Cardiac fibroblast (primary cell): ENCODE data around the gene C2orf81.
A peak's percentile ranks its signal among the peaks of the same experiment; 100 is the strongest.

Experiments used
- DNase-seq, 2 donors: peaks; one replicate each; pipeline versions ENCODE4 v3.0.0 to v3.0.0-alpha.2; 2010; ENCODE audit warnings: low read depth in 2 of 2
- H3K4me3 ChIP-seq, 2 donors: replicated peaks in 1 of 2; 1 replicate in 1 of 2; 2 replicates in 1 of 2; pipeline ENCODE4 v1.5.1; 2011; ENCODE audit warnings: low read depth in 2 of 2, low read length in 2 of 2, mild to moderate bottlenecking in 2 of 2, moderate library complexity in 1 of 2
- TF ChIP-seq, protein P1 (sequence below): IDR thresholded peaks from one replicate; pipeline ENCODE4 v1.5.1; 2011; ENCODE audit warnings: low read depth, mild to moderate bottlenecking, low read length, inconsistent platforms

Gene C2orf81

DNA sequence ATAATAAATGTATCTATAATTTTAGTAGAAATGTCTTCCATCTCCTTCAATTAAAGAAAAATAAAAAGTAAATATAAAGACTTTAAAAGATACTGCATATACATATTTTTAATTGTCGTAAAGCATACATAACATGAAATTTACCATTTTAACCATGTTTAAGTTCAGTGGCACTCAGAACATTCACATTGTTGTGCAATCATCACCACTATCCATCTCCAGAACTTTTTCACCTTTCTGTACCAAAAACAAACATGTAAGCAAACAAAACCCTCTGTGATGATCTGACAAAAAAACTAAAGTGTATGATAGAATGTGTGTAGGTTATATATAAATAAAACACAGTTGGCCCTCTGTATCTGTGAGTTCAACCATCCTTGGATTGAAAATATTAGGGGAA lies 27.9 kb downstream of the C2orf81 start:
- H3K4me3 ChIP-seq: no peak overlapping the region
- DNase-seq: no peak
- TF ChIP-seq, protein P1, sequence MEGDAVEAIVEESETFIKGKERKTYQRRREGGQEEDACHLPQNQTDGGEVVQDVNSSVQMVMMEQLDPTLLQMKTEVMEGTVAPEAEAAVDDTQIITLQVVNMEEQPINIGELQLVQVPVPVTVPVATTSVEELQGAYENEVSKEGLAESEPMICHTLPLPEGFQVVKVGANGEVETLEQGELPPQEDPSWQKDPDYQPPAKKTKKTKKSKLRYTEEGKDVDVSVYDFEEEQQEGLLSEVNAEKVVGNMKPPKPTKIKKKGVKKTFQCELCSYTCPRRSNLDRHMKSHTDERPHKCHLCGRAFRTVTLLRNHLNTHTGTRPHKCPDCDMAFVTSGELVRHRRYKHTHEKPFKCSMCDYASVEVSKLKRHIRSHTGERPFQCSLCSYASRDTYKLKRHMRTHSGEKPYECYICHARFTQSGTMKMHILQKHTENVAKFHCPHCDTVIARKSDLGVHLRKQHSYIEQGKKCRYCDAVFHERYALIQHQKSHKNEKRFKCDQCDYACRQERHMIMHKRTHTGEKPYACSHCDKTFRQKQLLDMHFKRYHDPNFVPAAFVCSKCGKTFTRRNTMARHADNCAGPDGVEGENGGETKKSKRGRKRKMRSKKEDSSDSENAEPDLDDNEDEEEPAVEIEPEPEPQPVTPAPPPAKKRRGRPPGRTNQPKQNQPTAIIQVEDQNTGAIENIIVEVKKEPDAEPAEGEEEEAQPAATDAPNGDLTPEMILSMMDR: no peak

DNA sequence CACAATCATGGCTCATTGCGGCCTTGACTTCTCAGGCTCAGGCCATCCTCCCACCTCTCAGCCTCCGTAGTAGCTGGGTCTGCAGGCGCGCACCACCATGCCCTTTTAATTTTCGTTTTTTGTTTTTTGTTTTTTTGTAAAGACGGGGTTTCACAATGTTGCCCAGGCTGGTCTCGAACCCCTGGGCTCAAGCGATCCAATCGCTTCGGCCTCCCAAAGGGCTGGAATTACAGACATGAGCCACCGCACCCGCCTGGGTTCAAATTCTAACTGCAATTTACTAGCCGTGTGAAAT lies 29.0 kb downstream of the C2orf81 start:
- no peak for DNase-seq
- TF ChIP-seq, protein P1: no peak
- H3K4me3 ChIP-seq: no peak overlapping the region

DNA sequence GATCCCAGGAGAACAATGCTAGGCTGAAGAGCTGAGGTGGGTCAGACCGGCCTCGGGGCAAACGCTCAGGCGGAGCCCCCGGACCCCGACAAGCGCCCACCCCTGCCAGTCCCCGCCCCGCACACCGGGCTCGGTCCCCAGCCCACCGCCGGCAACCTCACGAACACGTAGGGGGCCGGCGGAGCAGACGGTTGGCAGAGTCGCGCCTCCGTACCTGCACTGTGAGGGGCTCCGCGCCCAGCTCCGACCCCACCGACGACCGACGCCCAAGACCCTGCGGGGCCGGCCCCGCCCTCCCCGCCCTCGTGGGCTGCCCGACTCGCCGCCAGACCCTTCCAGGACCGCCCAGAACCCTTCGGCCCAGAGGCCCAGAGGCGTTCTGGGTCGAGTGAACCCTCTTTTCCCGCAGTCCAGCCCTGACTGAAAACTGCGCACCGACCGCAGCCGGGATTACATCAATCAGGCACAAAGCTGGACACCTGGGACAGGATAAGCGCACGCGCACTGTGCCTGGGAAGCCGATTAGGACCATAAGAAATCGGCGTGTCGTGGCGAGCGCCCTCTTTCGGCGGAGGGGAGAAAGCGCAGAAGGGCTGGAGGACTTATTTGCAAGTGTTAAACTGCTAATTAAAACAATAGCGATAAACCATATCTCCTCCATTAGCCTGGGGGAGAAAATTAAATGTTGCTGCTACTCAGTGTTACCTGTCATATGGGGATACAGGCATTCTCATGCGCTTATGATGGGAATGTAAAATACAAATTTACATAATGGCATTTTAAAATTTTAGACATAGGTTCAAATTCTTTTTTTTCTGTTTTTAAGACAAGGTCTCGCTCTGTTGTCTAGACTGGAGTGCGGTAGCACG lies 29.6 kb downstream of the C2orf81 start:
- TF ChIP-seq, protein P1: peak; percentile 98
- peak; percentile 92 to 93 for DNase-seq
- H3K4me3 ChIP-seq: peak overlapping the region; percentile 91 to 94

DNA sequence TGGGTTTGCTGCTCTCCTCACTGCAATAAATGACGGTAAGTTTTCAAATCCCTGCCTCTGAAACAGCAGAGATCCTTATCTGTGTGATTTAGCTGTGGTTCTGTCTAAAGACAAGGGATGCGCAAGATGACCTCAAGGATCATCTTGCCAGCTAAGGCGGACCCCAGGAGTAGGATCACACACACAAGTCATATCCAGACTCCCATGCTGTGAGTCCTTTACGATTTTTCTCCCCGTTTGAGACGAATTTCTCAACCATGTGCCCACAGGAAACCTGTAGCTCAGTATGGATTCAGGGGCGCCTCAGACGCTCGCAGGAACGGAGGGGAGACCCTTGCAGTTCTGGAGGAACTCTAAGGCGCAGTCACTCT lies 30.2 kb downstream of the C2orf81 start:
- H3K4me3 ChIP-seq: peak overlapping the region; percentile 91 to 94
- DNase-seq: no peak
- TF ChIP-seq, protein P1: no peak

DNA sequence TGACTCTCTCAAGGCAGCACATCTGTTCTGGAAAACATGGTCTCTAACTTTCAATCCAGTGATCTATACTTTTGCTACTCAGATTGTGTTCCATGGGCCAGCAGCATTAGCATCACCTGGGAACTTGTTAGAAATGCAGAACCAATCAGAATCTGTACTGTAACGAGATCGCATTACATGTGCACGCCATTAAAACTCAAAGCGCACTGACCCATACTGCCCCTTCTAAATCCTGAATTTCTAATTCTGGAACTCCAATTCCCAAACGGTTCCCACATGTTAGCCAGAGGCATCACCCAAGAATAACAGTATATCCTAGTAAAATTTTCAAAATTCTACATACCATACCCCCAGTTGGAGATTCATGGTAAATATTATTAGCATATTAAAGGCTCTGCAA lies 30.8 kb downstream of the C2orf81 start:
- DNase-seq: no peak
- H3K4me3 ChIP-seq: peak overlapping the region; percentile 91 to 94
- TF ChIP-seq, protein P1: no peak

DNA sequence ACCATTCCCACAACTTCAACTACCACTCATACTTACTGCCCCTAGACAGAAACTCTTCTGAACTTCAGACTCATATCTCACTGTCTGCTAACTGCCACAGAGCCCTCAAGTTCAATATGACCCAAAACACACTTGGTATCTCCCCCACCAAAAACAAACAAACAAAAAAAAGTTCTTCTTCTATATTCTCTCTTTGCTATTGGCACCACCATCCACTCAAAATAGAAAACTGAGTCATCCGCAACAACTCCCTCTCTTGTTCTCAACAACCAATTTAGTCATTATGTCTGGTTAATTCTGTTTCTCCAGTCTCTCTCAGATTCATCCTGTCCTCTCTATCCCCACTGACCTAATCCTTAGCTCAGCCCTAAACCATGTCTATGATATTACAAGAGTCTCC lies 34.1 kb downstream of the C2orf81 start:
- peak in 1 of 2 donors; percentile 68 for DNase-seq
- H3K4me3 ChIP-seq: no peak overlapping the region
- TF ChIP-seq, protein P1: no peak

DNA sequence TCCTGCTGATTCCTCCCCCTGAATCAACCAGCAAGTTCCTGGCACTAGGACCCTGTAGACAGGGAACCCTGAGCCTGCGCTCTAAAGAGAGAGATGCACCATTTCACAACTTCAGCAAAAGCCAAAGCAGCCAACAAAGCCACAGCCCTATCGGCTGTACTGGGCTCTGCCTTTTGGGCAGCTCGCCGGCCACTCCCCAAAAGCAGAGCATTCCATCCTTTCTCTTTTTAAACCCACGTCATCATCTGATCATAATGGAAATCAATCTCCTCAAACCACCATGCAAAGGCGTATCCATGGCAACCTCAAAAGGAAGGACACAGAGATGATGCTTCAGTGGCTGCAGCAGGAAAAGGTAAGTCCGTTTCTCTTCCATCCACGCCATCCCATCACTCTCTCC lies 36.0 kb downstream of the C2orf81 start:
- TF ChIP-seq, protein P1: no peak
- peak; percentile 13 to 17 for DNase-seq
- H3K4me3 ChIP-seq: no peak overlapping the region
